Neuronal stem cell (in vitro differentiated cells): ENCODE data around the gene LIN28B.

Experiments
- DNase-seq: peaks from one replicate; pipeline ENCODE4 v3.0.0-alpha.2; 2013; ENCODE audit warnings: low spot score
- H2AFZ ChIP-seq: one replicate; pipeline ENCODE4 v1.6.1; 2013; ENCODE audit warnings: mild to moderate bottlenecking, low read length, inconsistent platforms
- H2AK5ac ChIP-seq: 2 replicates; pipeline ENCODE4 v1.6.1; 2013; ENCODE audit warnings: low read depth, mild to moderate bottlenecking, inconsistent platforms, low read length, moderate library complexity, mixed read lengths
- H2BK120ac ChIP-seq: 2 replicates; pipeline ENCODE4 v1.6.1; 2013; ENCODE audit warnings: low read depth, mild to moderate bottlenecking, inconsistent platforms, low read length, moderate library complexity, mixed read lengths
- H2BK12ac ChIP-seq: one replicate; pipeline ENCODE4 v1.6.1; 2013; ENCODE audit warnings: low read length, inconsistent platforms
- H2BK15ac ChIP-seq: 2 replicates; pipeline ENCODE4 v1.6.1; 2013; ENCODE audit warnings: mild to moderate bottlenecking, low read length, inconsistent platforms, mixed read lengths
- H2BK5ac ChIP-seq: one replicate; pipeline ENCODE4 v1.6.1; 2013; ENCODE audit warnings: inconsistent platforms, mild to moderate bottlenecking, low read length, moderate library complexity
- H3K14ac ChIP-seq: one replicate; pipeline ENCODE4 v1.6.1; 2013; ENCODE audit warnings: low read length, inconsistent platforms
- H3K18ac ChIP-seq: 2 replicates; pipeline ENCODE4 v1.6.1; 2013; ENCODE audit warnings: low read length, inconsistent platforms
- H3K23ac ChIP-seq: 2 replicates; pipeline ENCODE4 v1.6.1; 2013; ENCODE audit warnings: low read depth, mild to moderate bottlenecking, mixed read lengths, low read length, inconsistent platforms; ENCODE audit not compliant: poor library complexity
- H3K27ac ChIP-seq: replicated peaks from 3 replicates; pipeline ENCODE4 v1.5.1; 2013; ENCODE audit warnings: low read length, inconsistent platforms
- H3K27me3 ChIP-seq, 3 experiments: 2 replicates each; pipeline ENCODE4 v1.6.1; 2013; ENCODE audit warnings: low read length in 3 of 3, mild to moderate bottlenecking in 2 of 3, inconsistent platforms in 1 of 3, low read depth in 1 of 3, mixed read lengths in 1 of 3, moderate library complexity in 1 of 3; ENCODE audit not compliant: control insufficient read depth in 3 of 3, insufficient read depth in 3 of 3
- H3K36me3 ChIP-seq, 2 donors: replicated peaks in 1 of 2; 2 replicates each; pipeline ENCODE4 v1.6.1; 2013; ENCODE audit warnings: low read length in 2 of 2; ENCODE audit not compliant: control insufficient read depth in 2 of 2, insufficient read depth in 2 of 2
- H3K4ac ChIP-seq: 2 replicates; pipeline ENCODE4 v1.6.1; 2013; ENCODE audit warnings: inconsistent platforms, mild to moderate bottlenecking, low read length, moderate library complexity
- H3K4me1 ChIP-seq, 2 donors: 1 replicate in 1 of 2; 2 replicates in 1 of 2; pipeline ENCODE4 v1.6.1; 2013; ENCODE audit warnings: low read length in 2 of 2, low read depth in 1 of 2; ENCODE audit not compliant: control insufficient read depth in 2 of 2, insufficient read depth in 1 of 2
- H3K4me2 ChIP-seq: one replicate; pipeline ENCODE4 v1.6.1; 2013; ENCODE audit warnings: mild to moderate bottlenecking, low read length, inconsistent platforms; ENCODE audit not compliant: insufficient read depth, poor library complexity, severe bottlenecking
- H3K4me3 ChIP-seq, 2 donors: 2 replicates each; pipeline ENCODE4 v1.5.1; 2013; ENCODE audit warnings: low read length in 2 of 2, mild to moderate bottlenecking in 2 of 2, inconsistent platforms in 1 of 2, moderate library complexity in 1 of 2
- H3K79me1 ChIP-seq: one replicate; pipeline ENCODE4 v1.6.1; 2013; ENCODE audit warnings: low read depth, mild to moderate bottlenecking, inconsistent platforms, low read length, moderate library complexity
- H3K9ac ChIP-seq: one replicate; pipeline ENCODE4 v1.6.1; 2013; ENCODE audit warnings: mild to moderate bottlenecking, low read depth, low read length, inconsistent platforms; ENCODE audit not compliant: poor library complexity
- H3K9me3 ChIP-seq, 2 donors: replicated peaks in 1 of 2; 2 replicates each; pipeline versions ENCODE3 to v1.6.1; 2013; ENCODE audit warnings: low read length in 2 of 2, mild to moderate bottlenecking in 2 of 2, inconsistent platforms in 1 of 2, low read depth in 1 of 2, mixed read lengths in 1 of 2, moderate library complexity in 1 of 2; ENCODE audit not compliant: control insufficient read depth in 2 of 2, insufficient read depth in 1 of 2
- H4K8ac ChIP-seq: one replicate; pipeline ENCODE4 v1.6.1; 2013; ENCODE audit warnings: low read depth, mild to moderate bottlenecking, inconsistent platforms, low read length, moderate library complexity
- H4K91ac ChIP-seq: one replicate; pipeline ENCODE4 v1.6.1; 2013; ENCODE audit warnings: low read length, low read depth, mild to moderate bottlenecking, inconsistent platforms; ENCODE audit not compliant: poor library complexity
- WGBS, 2 donors: extraction: QIAGEN DNeasy Blood & Tissue Kit; methylation state at CpG; one replicate each; pipeline ENCODE4 v1.1.7; 2013; ENCODE audit warnings: missing lambda C conversion rate in 2 of 2, mixed read lengths in 1 of 2; ENCODE audit not compliant: insufficient read length in 2 of 2, insufficient replicate concordance in 1 of 2; ENCODE audit errors: extremely low coverage in 2 of 2; 5-methylcytosine and 5-hydroxymethylcytosine counted together

LIN28B gene

GRCh38 chr6:104969108-104969507 lies 12.2 kb downstream of the LIN28B start:
- H3K79me1 ChIP-seq, result no peaks in the 10 kb centered on the region
- H3K27ac ChIP-seq, result peak overlapping the region; percentile 54
- no CpG with 5 or more reads among the region's 2 CpGs for WGBS, 2 donors
- peaks cover 0 to 4% of the 10 kb centered on the region in 2 donors for H3K9me3 ChIP-seq
- no peak overlapping the region for H3K18ac ChIP-seq
- no peak overlapping the region for H3K9ac ChIP-seq
- H2BK15ac ChIP-seq, result no peak overlapping the region
- peaks cover 5 to 28% of the 10 kb centered on the region in 2 donors for H3K4me1 ChIP-seq
- H2BK5ac ChIP-seq, result no peak overlapping the region
- no peak overlapping the region for H2AK5ac ChIP-seq
- H3K36me3 ChIP-seq, result peaks cover 3 to 33% of the 10 kb centered on the region in 2 donors
- no peak overlapping the region for H3K23ac ChIP-seq
- H3K4me2 ChIP-seq, result no peak overlapping the region
- H3K4ac ChIP-seq, result no peak overlapping the region
- H4K91ac ChIP-seq, result no peak overlapping the region
- H2BK120ac ChIP-seq, result no peak overlapping the region
- no peak overlapping the region for H2AFZ ChIP-seq
- peak; percentile 59 for DNase-seq
- no peak overlapping the region for H3K14ac ChIP-seq
- H3K27me3 ChIP-seq, result no peaks in the 10 kb centered on the region
- no peak overlapping the region for H2BK12ac ChIP-seq
- no peak overlapping the region for H4K8ac ChIP-seq
- no peak overlapping the region for H3K4me3 ChIP-seq

DNA sequence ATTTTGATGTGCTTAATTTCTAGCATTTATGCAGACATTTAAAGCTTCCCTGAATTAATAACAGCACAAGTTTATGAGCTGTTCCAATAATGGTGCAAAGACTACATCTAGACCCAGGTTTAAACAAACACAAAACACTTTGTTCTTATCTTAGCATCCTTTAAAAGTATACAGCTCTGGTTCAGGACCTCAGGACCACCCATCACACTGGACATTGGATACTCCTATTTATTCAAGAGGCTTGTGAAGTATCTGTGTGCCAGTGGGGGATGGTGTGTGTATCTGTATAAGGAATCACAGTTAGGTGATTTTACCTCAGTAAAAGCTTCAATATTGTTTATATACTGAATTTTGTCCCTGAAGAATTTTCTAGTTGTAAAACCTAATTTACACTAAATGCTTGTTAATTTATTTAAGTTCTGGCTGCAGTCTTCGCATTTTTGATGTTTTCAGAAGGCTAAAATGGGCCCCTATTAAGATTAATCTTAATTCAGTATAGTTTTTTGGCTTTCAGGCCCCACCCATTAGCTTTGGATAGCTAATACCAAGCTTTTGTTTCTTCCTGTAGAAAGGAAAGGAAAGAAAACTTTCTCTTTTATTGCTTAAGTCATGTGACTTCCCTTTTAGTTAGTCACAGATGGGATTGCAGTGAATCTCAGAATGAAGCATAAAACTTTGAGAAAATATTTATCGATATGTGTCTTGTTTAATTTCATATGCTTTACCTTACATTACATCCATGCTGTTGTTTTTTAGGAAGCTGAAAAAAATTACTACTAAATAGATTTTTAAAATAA lies 13.1 kb downstream of the LIN28B start:
- no peak overlapping the region for H2BK12ac ChIP-seq
- no peak overlapping the region for H2AK5ac ChIP-seq
- H2BK15ac ChIP-seq, result no peak overlapping the region
- H3K27me3 ChIP-seq, result no peaks in the 10 kb centered on the region
- no peak overlapping the region for H3K9ac ChIP-seq
- no peak overlapping the region for H3K14ac ChIP-seq
- no peak overlapping the region for H2AFZ ChIP-seq
- H3K4ac ChIP-seq, result no peak overlapping the region
- H3K4me1 ChIP-seq, result peaks cover 5 to 28% of the 10 kb centered on the region in 2 donors
- H3K9me3 ChIP-seq, result peaks cover 0 to 4% of the 10 kb centered on the region in 2 donors
- H3K4me2 ChIP-seq, result no peak overlapping the region
- H3K23ac ChIP-seq, result no peak overlapping the region
- H2BK5ac ChIP-seq, result no peak overlapping the region
- H3K79me1 ChIP-seq, result no peaks in the 10 kb centered on the region
- H4K8ac ChIP-seq, result no peak overlapping the region
- peaks cover 3 to 32% of the 10 kb centered on the region in 2 donors for H3K36me3 ChIP-seq
- no peak overlapping the region for H2BK120ac ChIP-seq
- H3K4me3 ChIP-seq, result no peak overlapping the region
- H3K18ac ChIP-seq, result no peak overlapping the region
- H4K91ac ChIP-seq, result no peak overlapping the region
- WGBS, 2 donors, result no CpG with 5 or more reads among the region's 2 CpGs
- peak overlapping the region; percentile 67 for H3K27ac ChIP-seq
- DNase-seq, result no peak

DNA sequence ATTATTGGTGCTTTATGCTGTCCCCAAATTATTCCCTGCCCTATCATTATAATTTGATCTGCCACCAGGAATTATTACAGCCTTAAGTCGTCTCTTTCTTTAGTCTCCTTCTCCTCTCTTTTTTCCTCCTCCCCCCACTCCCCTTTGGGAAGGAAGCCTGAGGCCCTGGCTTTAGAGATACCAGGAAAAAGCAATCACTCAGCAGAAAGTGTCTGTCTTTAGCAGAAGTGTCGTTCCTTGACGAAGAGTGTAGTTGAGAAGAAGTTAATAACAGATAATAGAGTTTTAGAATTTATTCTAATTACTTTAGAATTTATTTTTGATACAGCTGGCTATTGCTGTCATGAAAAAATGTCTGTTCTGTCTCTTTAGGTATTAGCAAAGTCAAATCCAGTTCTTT lies 16.5 kb downstream of the LIN28B start:
- no peaks in the 10 kb centered on the region for H3K27me3 ChIP-seq
- no peak overlapping the region for H2BK15ac ChIP-seq
- H2AK5ac ChIP-seq, result no peak overlapping the region
- H3K9me3 ChIP-seq, result peaks cover 0 to 4% of the 10 kb centered on the region in 2 donors
- no peak overlapping the region for H3K4ac ChIP-seq
- H4K91ac ChIP-seq, result no peak overlapping the region
- H2BK12ac ChIP-seq, result no peak overlapping the region
- DNase-seq, result no peak
- peaks cover 4 to 24% of the 10 kb centered on the region in 2 donors for H3K4me1 ChIP-seq
- H2BK5ac ChIP-seq, result no peak overlapping the region
- no peak overlapping the region for H3K4me2 ChIP-seq
- H3K18ac ChIP-seq, result no peak overlapping the region
- H3K4me3 ChIP-seq, result no peak overlapping the region
- no peak overlapping the region for H4K8ac ChIP-seq
- H3K27ac ChIP-seq, result no peak overlapping the region
- no peak overlapping the region for H3K23ac ChIP-seq
- peaks cover 7% of the 10 kb centered on the region for H3K79me1 ChIP-seq
- H3K14ac ChIP-seq, result no peak overlapping the region
- H3K9ac ChIP-seq, result no peak overlapping the region
- no peak overlapping the region for H2BK120ac ChIP-seq
- WGBS, 2 donors, result no CpG with 5 or more reads among the region's 3 CpGs
- peaks cover 8 to 50% of the 10 kb centered on the region in 2 donors for H3K36me3 ChIP-seq
- no peak overlapping the region for H2AFZ ChIP-seq

DNA sequence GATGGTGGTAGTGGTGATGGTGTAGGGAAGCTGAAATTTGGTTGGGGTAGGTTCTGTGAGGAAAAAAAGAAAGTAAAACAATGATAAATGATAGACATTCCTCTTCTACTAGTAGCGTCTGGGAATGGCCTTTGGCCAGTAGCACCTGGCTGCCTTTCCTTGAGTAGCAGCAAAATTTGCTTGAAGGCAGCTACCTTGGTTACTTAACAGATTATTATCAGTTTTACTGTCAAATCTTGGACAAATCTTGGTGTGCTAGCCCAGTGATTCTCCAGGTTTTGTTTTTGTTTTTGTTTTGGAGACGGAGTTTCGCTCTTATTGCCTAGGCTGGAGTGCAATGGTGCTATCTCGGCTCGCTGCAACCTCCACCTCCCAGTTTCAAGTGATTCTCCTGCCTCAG lies 26.4 kb downstream of the LIN28B start:
- Histone ChIP-seq H3K4me3 (no peak overlapping the region), H2BK120ac (no peak overlapping the region), H3K27ac (no peak overlapping the region), H3K18ac (no peak overlapping the region), H2AK5ac (no peak overlapping the region), H3K79me1 (no peaks in the 10 kb centered on the region), H2AFZ (no peak overlapping the region), H2BK12ac (no peak overlapping the region), H3K27me3 (no peaks in the 10 kb centered on the region), H3K4me1 (peaks cover 0 to 2% of the 10 kb centered on the region in 2 donors), H3K14ac (no peak overlapping the region), H3K4ac (no peak overlapping the region), H3K4me2 (no peak overlapping the region), H3K9me3 (no peaks in the 10 kb centered on the region), H4K8ac (no peak overlapping the region), H3K36me3 (peaks cover 5 to 97% of the 10 kb centered on the region in 2 donors), H3K23ac (no peak overlapping the region), H2BK15ac (no peak overlapping the region), H3K9ac (no peak overlapping the region), H4K91ac (no peak overlapping the region), H2BK5ac (no peak overlapping the region)
- no CpG with 5 or more reads among the region's 5 CpGs for WGBS, 2 donors
- no peak for DNase-seq
